Lower leg skin (tissue), 4 donors: ENCODE results near the gene EIF4B. TPM values are rescaled to one million over a fixed set of nuclear protein-coding genes. Genes with fewer than 3 reads are reported as not detected.
A peak's percentile ranks its signal among the peaks of the same experiment; 100 is the strongest.

ENCODE experiments used
- DNase-seq, 2 donors: peaks; one replicate each; pipeline ENCODE4 v3.0.0-alpha.2; 2019; ENCODE audit warnings: low spot score in 2 of 2
- H3K4me3 ChIP-seq: fragments of 200-600 bp; sonication (generic); 2 replicates; pipeline ENCODE4 v1.5.1; 2017; ENCODE audit warnings: mild to moderate bottlenecking, low read depth; ENCODE audit not compliant: poor library complexity, severe bottlenecking
- POLR2A ChIP-seq, 2 donors: fragments of 450-650 bp; IDR thresholded peaks; one replicate each; pipeline ENCODE4 v1.6.1; 2016 to 2017; ENCODE audit warnings: antibody characterized with exemption in 2 of 2, mild to moderate bottlenecking in 1 of 2, moderate library complexity in 1 of 2
- WGBS, 2 donors: methylation state at CpG; one replicate each; pipeline ENCODE4 v1.1.5; 2018; 5-methylcytosine and 5-hydroxymethylcytosine counted together
- intact Hi-C: fragments of 100-400 bp; cut with DNase I; formaldehyde crosslinking; loops from one replicate; pipeline ENCODE4 v1.15.0; 2023; ENCODE audit warnings: low total_unique reads
- total RNA-seq, 4 donors: library from RNA; depleted of rRNA; stranded (reverse); fragments of >200 nt; gene quantifications; one replicate each; pipeline ENCODE4 v1.1.0, GENCODE V29; 2016
- TF ChIP-seq, protein P1 (sequence below), 3 donors: fragments of 450-650 bp; IDR thresholded peaks; one replicate each; pipeline ENCODE4 v1.5.1; 2016; ENCODE audit warnings: antibody characterized with exemption in 3 of 3, mild to moderate bottlenecking in 3 of 3, moderate library complexity in 2 of 3

The EIF4B gene
- total RNA-seq, 4 donors from 2014 or later: 499 to 623 (median 546) TPM

DNA sequence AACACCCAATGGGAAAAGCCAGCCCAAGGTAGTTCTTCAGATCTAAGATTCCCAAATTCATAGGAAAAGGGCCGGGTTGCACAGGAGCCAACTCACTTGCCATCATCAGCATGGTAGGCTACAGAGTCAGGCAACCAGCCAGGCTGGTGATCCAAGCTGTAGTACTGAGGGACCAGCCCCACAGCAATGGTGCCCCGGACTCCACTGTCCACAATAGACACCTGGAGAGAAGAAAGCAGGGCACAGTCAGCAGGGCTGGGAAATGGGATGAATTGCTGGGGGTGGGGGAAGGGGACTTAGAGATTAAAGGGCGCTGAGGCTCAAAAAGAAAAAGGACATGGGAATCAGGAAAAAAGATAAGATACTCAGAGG is 68.7 kb downstream of the EIF4B start:
- TF ChIP-seq, protein P1, sequence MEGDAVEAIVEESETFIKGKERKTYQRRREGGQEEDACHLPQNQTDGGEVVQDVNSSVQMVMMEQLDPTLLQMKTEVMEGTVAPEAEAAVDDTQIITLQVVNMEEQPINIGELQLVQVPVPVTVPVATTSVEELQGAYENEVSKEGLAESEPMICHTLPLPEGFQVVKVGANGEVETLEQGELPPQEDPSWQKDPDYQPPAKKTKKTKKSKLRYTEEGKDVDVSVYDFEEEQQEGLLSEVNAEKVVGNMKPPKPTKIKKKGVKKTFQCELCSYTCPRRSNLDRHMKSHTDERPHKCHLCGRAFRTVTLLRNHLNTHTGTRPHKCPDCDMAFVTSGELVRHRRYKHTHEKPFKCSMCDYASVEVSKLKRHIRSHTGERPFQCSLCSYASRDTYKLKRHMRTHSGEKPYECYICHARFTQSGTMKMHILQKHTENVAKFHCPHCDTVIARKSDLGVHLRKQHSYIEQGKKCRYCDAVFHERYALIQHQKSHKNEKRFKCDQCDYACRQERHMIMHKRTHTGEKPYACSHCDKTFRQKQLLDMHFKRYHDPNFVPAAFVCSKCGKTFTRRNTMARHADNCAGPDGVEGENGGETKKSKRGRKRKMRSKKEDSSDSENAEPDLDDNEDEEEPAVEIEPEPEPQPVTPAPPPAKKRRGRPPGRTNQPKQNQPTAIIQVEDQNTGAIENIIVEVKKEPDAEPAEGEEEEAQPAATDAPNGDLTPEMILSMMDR (IDR thresholded peaks at IDR 0.05): no peak
- TF ChIP-seq POLR2A (IDR thresholded peaks at IDR 0.05): no peak
- intact Hi-C loops: no loop called here
- WGBS, 2 donors: 94 to 97% methylated on average over 3 of the region's 3 CpGs
- H3K4me3 ChIP-seq: no peak overlapping the region
- DNase-seq: no peak

GRCh38 chr12:53076461-53076860 is 70.2 kb downstream of the EIF4B start:
- no peak overlapping the region for H3K4me3 ChIP-seq
- no peak for DNase-seq
- TF ChIP-seq, protein P1 (IDR thresholded peaks at IDR 0.05): no peak
- no peak for TF ChIP-seq POLR2A (IDR thresholded peaks at IDR 0.05)
- intact Hi-C loops: no loop called here
- WGBS, 2 donors: 94 to 98% methylated on average over 3 of the region's 3 CpGs

- intact Hi-C loops: no loop called here
- 76 to 87% methylated on average over 8 of the region's 8 CpGs for WGBS, 2 donors
- TF ChIP-seq, protein P1 (IDR thresholded peaks at IDR 0.05): no peak
- no peak for TF ChIP-seq POLR2A (IDR thresholded peaks at IDR 0.05)
- H3K4me3 ChIP-seq: no peak overlapping the region
- DNase-seq: no peak
These were observed 70.8 kb downstream of the EIF4B start for GRCh38 chr12:53077030-53077429.

- DNase-seq: peak in 1 of 2 donors; percentile 36
- intact Hi-C loops: no loop called here
- 15 to 16% methylated on average over 23 to 24 of the region's 25 CpGs for WGBS, 2 donors
- peak overlapping the region; percentile 36 for H3K4me3 ChIP-seq
- TF ChIP-seq, protein P1 (IDR thresholded peaks at IDR 0.05): no peak
These were observed 72.4 kb downstream of the EIF4B start for GRCh38 chr12:53078425-53079225.

GRCh38 chr12:53079226-53080117 is 73.2 kb downstream of the EIF4B start, which contains the start of gene SPRYD3:
Gene SPRYD3 (minus strand): TSS chr12:53079390. CDS start chr12:53079333, 57 bp downstream.
- H3K4me3 ChIP-seq: peak within 1 kb of the TSS; percentile 36
- TF ChIP-seq, protein P1 (IDR thresholded peaks at IDR 0.05): no peak
- no peak for TF ChIP-seq POLR2A (IDR thresholded peaks at IDR 0.05)
- WGBS, 2 donors: 2 to 3% methylated on average over 19 to 60 of the region's 67 CpGs
- DNase-seq: peak; percentile 98 to 100
- intact Hi-C loops: no loop called here
